WTC11 (cell line): Measurements from ENCODE around the gene NPC2. TPM values are rescaled to one million over a fixed set of nuclear protein-coding genes. Genes with fewer than 3 reads are reported as not detected.

ENCODE experiments used
- ATAC-seq: fragments of 200-7000 bp; cut with Tn5 transposase; 2 replicates; pipeline ENCODE4 v1.10.0; 2021; ENCODE audit warnings: mild to moderate bottlenecking, moderate library complexity
- CTCF ChIA-PET: fragments of 300-600 bp; sonication (Branson Sonifier 250); formaldehyde crosslinking; loops from one replicate; lab custom pipeline; 2021; ENCODE audit warnings: antibody characterized with exemption; lab: Charles Lee
- POLR2A ChIA-PET: fragments of 350-600 bp; sonication (Branson Sonifier 250); formaldehyde crosslinking; loops from one replicate; lab custom pipeline; 2021; ENCODE audit warnings: antibody characterized with exemption; lab: Charles Lee
- DNase-seq: peaks from one replicate; pipeline ENCODE4 v3.0.0; 2021; ENCODE audit warnings: low spot score
- H3K27ac Mint-ChIP-seq: 2 replicates; pipeline ENCODE4 v1.8.0; 2021; ENCODE audit warnings: mixed read lengths
- H3K27me3 Mint-ChIP-seq: 2 replicates; pipeline ENCODE4 v1.8.0; 2021; ENCODE audit warnings: low read depth, mild to moderate bottlenecking, moderate library complexity, mixed read lengths
- H3K36me3 Mint-ChIP-seq: 2 replicates; pipeline ENCODE4 v1.8.0; 2021; ENCODE audit warnings: mixed read lengths
- H3K4me1 Mint-ChIP-seq: 2 replicates; pipeline ENCODE4 v1.8.0; 2022; ENCODE audit warnings: mixed read lengths
- H3K4me3 Mint-ChIP-seq: 2 replicates; pipeline ENCODE4 v1.8.0; 2021; ENCODE audit warnings: mild to moderate bottlenecking, moderate library complexity, mixed read lengths
- H3K9me3 Mint-ChIP-seq: 2 replicates; pipeline ENCODE4 v1.8.0; 2021; ENCODE audit warnings: mixed read lengths
- AFF4 ChIP-seq: sonication (generic); formaldehyde crosslinking; IDR thresholded peaks from 2 replicates; pipeline ENCODE4 v1.8.1; 2023; ENCODE audit warnings: mild to moderate bottlenecking, missing genetic modification reagents, borderline replicate concordance
- ARID4B ChIP-seq: sonication (generic); formaldehyde crosslinking; IDR thresholded peaks from 2 replicates; pipeline ENCODE4 v1.8.0; 2023; ENCODE audit warnings: missing genetic modification reagents, mild to moderate bottlenecking, borderline replicate concordance
- ATF6 ChIP-seq: sonication (generic); formaldehyde crosslinking; IDR thresholded peaks from 2 replicates; pipeline ENCODE4 v1.8.1; 2023; ENCODE audit warnings: mild to moderate bottlenecking, missing genetic modification reagents
- CREM ChIP-seq: sonication (generic); formaldehyde crosslinking; IDR thresholded peaks from 2 replicates; pipeline ENCODE4 v1.8.1; 2022; ENCODE audit warnings: mild to moderate bottlenecking, missing genetic modification reagents, moderate library complexity
- ESRRA ChIP-seq: sonication (generic); formaldehyde crosslinking; IDR thresholded peaks from 2 replicates; pipeline ENCODE4 v1.8.1; 2022; ENCODE audit warnings: mild to moderate bottlenecking, missing genetic modification reagents, borderline replicate concordance
- ETV6 ChIP-seq: sonication (generic); formaldehyde crosslinking; IDR thresholded peaks from 2 replicates; pipeline ENCODE4 v1.8.1; 2022; ENCODE audit warnings: mild to moderate bottlenecking, missing genetic modification reagents
- FOXK1 ChIP-seq: sonication (generic); formaldehyde crosslinking; IDR thresholded peaks from 2 replicates; pipeline ENCODE4 v1.8.0; 2022; ENCODE audit warnings: mild to moderate bottlenecking, moderate library complexity, missing genetic modification reagents
- HMGXB4 ChIP-seq: sonication (generic); formaldehyde crosslinking; IDR thresholded peaks from 2 replicates; pipeline ENCODE4 v1.8.1; 2023; ENCODE audit warnings: mild to moderate bottlenecking, moderate library complexity, missing genetic modification reagents
- RELA ChIP-seq: sonication (generic); formaldehyde crosslinking; IDR thresholded peaks from 2 replicates; pipeline ENCODE4 v1.8.1; 2022; ENCODE audit warnings: missing genetic modification reagents, mild to moderate bottlenecking, borderline replicate concordance
- ZNF121 ChIP-seq: sonication (generic); formaldehyde crosslinking; IDR thresholded peaks from 2 replicates; pipeline ENCODE4 v1.8.0; 2023; ENCODE audit warnings: missing genetic modification reagents
- ZNF138 ChIP-seq: sonication (generic); formaldehyde crosslinking; conservative IDR thresholded peaks from 2 replicates; pipeline ENCODE4 v1.8.1; 2022; ENCODE audit warnings: mild to moderate bottlenecking, moderate library complexity, missing genetic modification reagents
- ZNF281 ChIP-seq: sonication (generic); formaldehyde crosslinking; IDR thresholded peaks from 2 replicates; pipeline ENCODE4 v1.8.0; 2023; ENCODE audit warnings: mild to moderate bottlenecking, missing genetic modification reagents
- ZNF423 ChIP-seq: fragments of 250-450 bp; sonication (Bioruptor Pico); IDR thresholded peaks from 2 replicates; pipeline ENCODE4 v2.1.2; 2022; ENCODE audit warnings: mild to moderate bottlenecking, moderate library complexity
- total RNA-seq: library from RNA; stranded (reverse); gene quantifications from 3 replicates; pipeline ENCODE4 v1.2.3, GENCODE V29; 2021

NPC2 gene
- total RNA-seq, 1 experiment from 2014 or later, result 139 TPM

GRCh38 chr14:74464785-74465184 lies 28.3 kb downstream of the NPC2 start (continued):
- no peak for TF ChIP-seq ATF6
- TF ChIP-seq ARID4B (CRISPR knock-in tag), result no peak
- TF ChIP-seq ETV6, result no peak
- no peak for TF ChIP-seq HMGXB4 (CRISPR knock-in tag)

GRCh38 chr14:74463697-74464096 lies 29.4 kb downstream of the NPC2 start:
- POLR2A ChIA-PET, result interaction anchor here (0.8 kb wide), 1 partner anchor 137 kb away, joined by 3 read pairs; no protein-coding TSS in a partner anchor

GRCh38 chr14:74462993-74463392 lies 30.1 kb downstream of the NPC2 start:
- POLR2A ChIA-PET, result no interaction called here
- H3K36me3 Mint-ChIP-seq, result no peaks in the 10 kb centered on the region
- no peaks in the 10 kb centered on the region; the same call in 1 of the 2 replicates for H3K27me3 Mint-ChIP-seq
- peaks cover 3% of the 10 kb centered on the region for H3K4me1 Mint-ChIP-seq
- CTCF ChIA-PET, result no interaction called here
- no peak overlapping the region for H3K27ac Mint-ChIP-seq
- no peaks in the 10 kb centered on the region for H3K9me3 Mint-ChIP-seq
- ATAC-seq (no peak), DNase-seq (no peak)
- H3K4me3 Mint-ChIP-seq, result no peak overlapping the region
- TF ChIP-seq ZNF423 (CRISPR knock-in tag) (no peak), RELA (CRISPR knock-in tag) (no peak), ESRRA (no peak), ZNF121 (CRISPR knock-in tag) (no peak), ZNF138 (CRISPR knock-in tag) (no peak), FOXK1 (CRISPR knock-in tag) (no peak), ZNF281 (CRISPR knock-in tag) (no peak)

More at GRCh38 chr14:74463697-74464096, 29.4 kb downstream of the NPC2 start:
- Mint-ChIP-seq H3K4me3 (no peak overlapping the region), H3K27ac (no peak overlapping the region), H3K4me1 (peaks cover 5% of the 10 kb centered on the region), H3K36me3 (no peaks in the 10 kb centered on the region), H3K27me3 (no peaks in the 10 kb centered on the region; the same call in 1 of the 2 replicates), H3K9me3 (no peaks in the 10 kb centered on the region)
- CTCF ChIA-PET, result interaction anchor here (0.8 to 1.5 kb wide), 4 partner anchors 15 to 173 kb away, joined by 3 to 8 read pairs (median 3); no protein-coding TSS in a partner anchor
- ATAC-seq (no peak), DNase-seq (no peak)
- TF ChIP-seq AFF4 (CRISPR knock-in tag) (no peak), CREM (no peak)
